Trophoblast cell (in vitro differentiated cells and primary cell): ENCODE results near the gene SYNGR4. TPM values are rescaled to one million over a fixed set of nuclear protein-coding genes. Genes with fewer than 3 reads are reported as not detected.
"Not testable (repeated sequence)": the region's sequence is repeated elsewhere in the genome, so short reads cannot be mapped to it uniquely, and the experiment has no call there.

Experiments used
- DNase-seq, 2 donors: peaks; one replicate each; pipeline ENCODE4 v3.0.0-alpha.2; 2016
- H2AFZ ChIP-seq: 2 replicates; pipeline ENCODE4 v1.6.1; 2013; ENCODE audit warnings: low read length, moderate library complexity, mild to moderate bottlenecking; ENCODE audit not compliant: insufficient read depth, poor library complexity
- H2AK5ac ChIP-seq: 2 replicates; pipeline ENCODE4 v1.6.1; 2013; ENCODE audit warnings: mild to moderate bottlenecking, low read length
- H2BK120ac ChIP-seq: 2 replicates; pipeline ENCODE4 v1.6.1; 2013; ENCODE audit warnings: low read length, mild to moderate bottlenecking, moderate library complexity; ENCODE audit not compliant: insufficient read depth, poor library complexity
- H2BK12ac ChIP-seq: 2 replicates; pipeline ENCODE4 v1.6.1; 2013; ENCODE audit warnings: mild to moderate bottlenecking, low read length, moderate library complexity
- H2BK5ac ChIP-seq: 2 replicates; pipeline ENCODE4 v1.6.1; 2013; ENCODE audit warnings: low read length, low read depth, moderate library complexity, mild to moderate bottlenecking; ENCODE audit not compliant: poor library complexity
- H3K14ac ChIP-seq: 2 replicates; pipeline ENCODE4 v1.6.1; 2013; ENCODE audit warnings: mild to moderate bottlenecking, low read length
- H3K18ac ChIP-seq: 2 replicates; pipeline ENCODE4 v1.6.1; 2013; ENCODE audit warnings: mild to moderate bottlenecking, low read length
- H3K23ac ChIP-seq: 2 replicates; pipeline ENCODE4 v1.6.1; 2013; ENCODE audit warnings: low read length
- H3K27ac ChIP-seq: 2 replicates; pipeline ENCODE4 v1.5.1; 2013; ENCODE audit warnings: low read depth, mild to moderate bottlenecking, inconsistent platforms, low read length, moderate library complexity
- H3K27me3 ChIP-seq: 2 replicates; pipeline ENCODE4 v1.6.1; 2013; ENCODE audit warnings: inconsistent platforms, mild to moderate bottlenecking, low read length, moderate library complexity; ENCODE audit not compliant: insufficient read depth
- H3K36me3 ChIP-seq, 2 experiments: 1 replicate in 1 of 2; 2 replicates in 1 of 2; pipeline ENCODE4 v1.6.1; 2013; ENCODE audit warnings: low read length in 2 of 2, mild to moderate bottlenecking in 2 of 2, moderate library complexity in 1 of 2; ENCODE audit not compliant: insufficient read depth in 2 of 2, control insufficient read depth in 1 of 2
- H3K4ac ChIP-seq: 2 replicates; pipeline ENCODE4 v1.6.1; 2013; ENCODE audit warnings: low read depth, mild to moderate bottlenecking, low read length, moderate library complexity
- H3K4me1 ChIP-seq, 2 experiments: 1 replicate in 1 of 2; 2 replicates in 1 of 2; pipeline ENCODE4 v1.6.1; 2013; ENCODE audit warnings: low read length in 2 of 2, mild to moderate bottlenecking in 2 of 2, moderate library complexity in 1 of 2; ENCODE audit not compliant: insufficient read depth in 2 of 2, control insufficient read depth in 1 of 2
- H3K4me2 ChIP-seq: 2 replicates; pipeline ENCODE4 v1.6.1; 2013; ENCODE audit warnings: inconsistent platforms, mild to moderate bottlenecking, low read length, moderate library complexity
- H3K4me3 ChIP-seq: 2 replicates; pipeline ENCODE4 v1.5.1; 2013; ENCODE audit warnings: mild to moderate bottlenecking, low read depth, low read length, inconsistent platforms
- H3K79me1 ChIP-seq: one replicate; pipeline ENCODE4 v1.6.1; 2013; ENCODE audit warnings: low read length
- H3K79me2 ChIP-seq: 2 replicates; pipeline ENCODE4 v1.6.1; 2013; ENCODE audit warnings: low read length, mild to moderate bottlenecking; ENCODE audit not compliant: control insufficient read depth, insufficient read depth, poor library complexity
- H3K9ac ChIP-seq: 2 replicates; pipeline ENCODE4 v1.6.1; 2013; ENCODE audit warnings: mild to moderate bottlenecking, low read length
- H3K9me3 ChIP-seq: 2 replicates; pipeline ENCODE4 v1.6.1; 2013; ENCODE audit warnings: low read depth, mild to moderate bottlenecking, control low read depth, inconsistent platforms, low read length; ENCODE audit not compliant: insufficient read depth
- H4K12ac ChIP-seq: 2 replicates; pipeline ENCODE4 v1.6.1; 2013; ENCODE audit warnings: low read depth, mild to moderate bottlenecking, low read length, moderate library complexity
- H4K8ac ChIP-seq: 2 replicates; pipeline ENCODE4 v1.6.1; 2013; ENCODE audit warnings: low read depth, mild to moderate bottlenecking, low read length, moderate library complexity
- H4K91ac ChIP-seq: one replicate; pipeline ENCODE4 v1.6.1; 2013; ENCODE audit warnings: low read depth, mild to moderate bottlenecking, low read length, moderate library complexity
- WGBS: extraction: QIAGEN DNeasy Blood & Tissue Kit; methylation state at CpG from one replicate; pipeline ENCODE4 v1.1.7; 2013; ENCODE audit warnings: missing lambda C conversion rate; ENCODE audit not compliant: insufficient read length, insufficient coverage; ENCODE audit errors: extremely low coverage; 5-methylcytosine and 5-hydroxymethylcytosine counted together
- polyA plus RNA-seq: library from polyadenylated mRNA; stranded (reverse); fragments of 200-250 nt; gene quantifications from 2 replicates; pipeline ENCODE4 v1.2.3, GENCODE V29; 2013

Gene SYNGR4
- 0.08 and 0.19 TPM in 2 replicates for polyA plus RNA-seq

DNA sequence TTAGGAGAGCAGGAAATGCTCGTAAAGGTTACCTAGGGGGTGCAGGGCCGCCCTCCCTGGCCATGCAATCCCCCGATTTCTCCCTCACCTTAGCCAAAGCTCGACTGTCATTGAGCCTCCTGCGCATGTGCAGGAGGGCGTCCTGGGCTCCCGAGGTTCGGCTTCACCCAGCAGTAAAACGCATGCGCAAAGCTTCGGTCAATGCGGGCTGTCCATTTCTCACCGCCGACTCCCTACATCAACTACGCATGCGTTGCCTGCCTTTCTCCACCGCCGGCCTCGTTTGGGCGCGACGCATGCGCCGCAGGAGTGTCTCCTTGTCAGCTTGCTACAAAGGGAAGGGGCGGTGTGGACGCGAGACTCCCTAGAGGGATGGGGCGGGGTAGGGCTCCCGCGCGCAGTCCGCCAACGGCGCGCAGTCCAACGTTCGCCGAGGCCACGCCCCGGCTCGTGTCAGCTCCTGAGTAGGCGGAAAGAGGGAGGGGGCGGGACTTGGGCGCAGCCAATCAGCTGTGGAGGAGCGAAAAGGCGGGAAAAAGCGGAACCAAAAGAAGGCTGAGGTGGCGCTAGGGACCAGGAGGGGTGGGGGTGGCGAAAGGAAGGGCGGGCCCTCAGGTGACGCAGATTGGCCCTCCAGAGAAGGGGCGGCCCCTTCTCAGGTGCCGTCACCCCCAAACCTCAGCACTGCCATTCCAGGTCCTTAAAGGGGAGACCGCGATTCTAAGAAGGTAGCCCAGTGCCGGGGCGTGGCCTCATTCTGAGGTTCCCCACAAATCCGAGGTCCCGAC lies at the start of gene SYNGR4, which contains the start of gene TMEM143:
Gene SYNGR4 (plus strand): TSS at position 558 of the 788 bp plus-strand sequence. CDS start 1,476 bp downstream, outside the sequence.
Gene TMEM143 (minus strand): TSS at position 131 of the 788 bp plus-strand sequence. CDS start 20 bp downstream, at position 111.
- H2AK5ac ChIP-seq, result peak within 1 kb of the TSS; percentile 40

GRCh38 chr19:48315712-48316111 lies 48.5 kb upstream of the SYNGR4 start:
- Histone ChIP-seq H3K36me3 (no peaks in the 10 kb centered on the region), H3K18ac (no peak overlapping the region), H3K4me1 (peaks cover 5 to 7% of the 10 kb centered on the region in 2 experiments), H3K79me1 (peaks cover 3% of the 10 kb centered on the region), H3K23ac (no peak overlapping the region), H4K91ac (no peak overlapping the region), H3K4ac (no peak overlapping the region), H3K14ac (no peak overlapping the region), H2BK12ac (no peak overlapping the region), H4K12ac (no peak overlapping the region), H3K4me3 (no peak overlapping the region), H3K27me3 (no peaks in the 10 kb centered on the region), H3K9me3 (no peaks in the 10 kb centered on the region), H2BK5ac (no peak overlapping the region), H3K4me2 (no peak overlapping the region), H3K9ac (no peak overlapping the region), H2AK5ac (no peak overlapping the region), H2BK120ac (no peak overlapping the region), H3K79me2 (no peaks in the 10 kb centered on the region), H3K27ac (no peak overlapping the region), H2AFZ (no peak overlapping the region), H4K8ac (no peak overlapping the region)
- no CpG with 5 or more reads among the region's 7 CpGs for WGBS
- no peak for DNase-seq

More for the DNA sequence above, at the start of gene SYNGR4, which contains the start of gene TMEM143:
- Histone ChIP-seq H3K27ac (peak within 1 kb of the TSS; percentile 52), H3K4me1 (peaks cover 4 to 5% of the 10 kb centered on the region in 2 experiments), H3K18ac (peak within 1 kb of the TSS; percentile 43), H3K4me2 (peak within 1 kb of the TSS; percentile 72), H4K91ac (peak within 1 kb of the TSS; percentile 68), H3K79me2 (no peaks in the 10 kb centered on the region), H2BK120ac (peak within 1 kb of the TSS; percentile 23), H3K4me3 (peak within 1 kb of the TSS; percentile 66), H3K79me1 (peaks cover 13% of the 10 kb centered on the region), H4K12ac (peak within 1 kb of the TSS; percentile 95), H3K27me3 (no peaks in the 10 kb centered on the region), H3K9ac (peak within 1 kb of the TSS; percentile 85), H3K4ac (peak within 1 kb of the TSS; percentile 5), H3K9me3 (peaks cover 3% of the 10 kb centered on the region), H3K36me3 (no peaks in the 10 kb centered on the region), H2BK5ac (peak within 1 kb of the TSS; percentile 8), H2AFZ (peak within 1 kb of the TSS; percentile 82), H4K8ac (peak within 1 kb of the TSS; percentile 78), H3K14ac (peak within 1 kb of the TSS; percentile 76), H3K23ac (no peak within 1 kb of the TSS), H2BK12ac (peak within 1 kb of the TSS; percentile 39)
- DNase-seq, result peak; percentile 100
- no CpG with 5 or more reads among the region's 59 CpGs for WGBS

DNA sequence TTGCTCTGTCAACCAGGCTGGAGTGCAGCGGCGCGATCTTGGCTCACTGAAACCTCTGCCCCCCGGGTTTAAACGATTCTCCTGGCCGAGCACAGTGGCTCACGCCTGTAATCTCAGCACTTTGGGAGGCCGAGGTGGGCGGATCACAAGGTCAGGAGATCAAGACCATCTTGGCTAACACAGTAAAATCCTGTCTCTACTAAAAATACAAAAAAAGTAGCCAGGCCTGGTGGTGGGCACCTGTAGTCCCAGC lies 46.5 kb upstream of the SYNGR4 start:
- not testable (repeated sequence) for H3K9ac ChIP-seq, H2AFZ ChIP-seq, H2BK12ac ChIP-seq, H2BK5ac ChIP-seq, H2AK5ac ChIP-seq, H4K12ac ChIP-seq, H3K14ac ChIP-seq, H4K91ac ChIP-seq, H2BK120ac ChIP-seq, H3K9me3 ChIP-seq, H3K18ac ChIP-seq, DNase-seq, H3K4ac ChIP-seq, H3K27me3 ChIP-seq, H4K8ac ChIP-seq, H3K4me2 ChIP-seq, H3K23ac ChIP-seq, H3K27ac ChIP-seq, H3K4me3 ChIP-seq, H3K36me3 ChIP-seq, H3K79me2 ChIP-seq
- H3K79me1 ChIP-seq, result peaks cover 15% of the 10 kb centered on the region
- no CpG with 5 or more reads among the region's 9 CpGs for WGBS
- peaks cover 10 to 11% of the 10 kb centered on the region in 2 experiments for H3K4me1 ChIP-seq

DNA sequence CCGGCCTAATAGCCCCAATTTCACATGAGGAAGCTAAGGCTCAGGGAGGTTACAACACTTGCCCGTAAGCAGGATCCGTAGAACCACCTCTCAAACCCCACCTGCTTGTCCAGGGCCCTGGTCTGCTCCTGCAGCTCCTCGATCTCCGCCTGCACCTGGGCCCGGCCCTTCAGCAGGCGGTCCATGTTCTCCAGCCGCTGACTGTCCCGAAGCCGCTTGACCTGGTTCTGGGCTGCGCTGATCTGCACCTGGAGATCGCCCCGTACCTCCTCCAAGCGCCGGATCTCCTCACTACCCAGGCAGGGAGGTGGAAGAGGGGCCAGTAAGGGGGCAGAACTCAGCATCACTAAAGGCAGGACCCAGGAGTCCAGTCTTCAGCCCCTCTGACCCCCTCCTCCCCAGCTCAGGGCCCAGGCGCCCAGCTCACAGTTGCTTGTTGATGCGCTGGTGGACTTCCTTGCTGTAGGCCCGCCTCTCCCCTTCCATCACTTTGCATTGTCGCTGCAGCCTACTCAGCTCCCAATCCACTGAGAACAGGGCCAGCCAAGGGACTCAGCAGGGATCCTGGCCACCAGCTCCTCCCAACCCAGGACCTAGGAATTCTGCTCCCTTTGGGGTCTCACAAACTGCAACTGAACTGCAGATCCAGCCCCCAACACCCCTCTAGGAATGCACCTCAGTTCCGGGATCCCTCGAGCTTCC lies 45.7 kb upstream of the SYNGR4 start:
- Histone ChIP-seq H3K79me1 (peaks cover 15% of the 10 kb centered on the region), H4K91ac (no peak overlapping the region), H3K9ac (no peak overlapping the region), H2BK5ac (no peak overlapping the region), H3K14ac (no peak overlapping the region), H3K9me3 (no peaks in the 10 kb centered on the region), H3K27ac (no peak overlapping the region), H3K4ac (no peak overlapping the region), H2BK12ac (no peak overlapping the region), H4K8ac (no peak overlapping the region), H2AFZ (no peak overlapping the region), H3K27me3 (no peaks in the 10 kb centered on the region), H3K4me2 (no peak overlapping the region), H4K12ac (no peak overlapping the region), H3K23ac (no peak overlapping the region), H3K18ac (no peak overlapping the region), H3K4me3 (no peak overlapping the region), H2BK120ac (no peak overlapping the region), H2AK5ac (no peak overlapping the region), H3K79me2 (peaks cover 5% of the 10 kb centered on the region), H3K36me3 (no peaks in the 10 kb centered on the region), H3K4me1 (peaks cover 10 to 11% of the 10 kb centered on the region in 2 experiments)
- WGBS, result no CpG with 5 or more reads among the region's 21 CpGs
- no peak for DNase-seq
